Measurements from ENCODE around the gene EXOSC1.

DNA sequence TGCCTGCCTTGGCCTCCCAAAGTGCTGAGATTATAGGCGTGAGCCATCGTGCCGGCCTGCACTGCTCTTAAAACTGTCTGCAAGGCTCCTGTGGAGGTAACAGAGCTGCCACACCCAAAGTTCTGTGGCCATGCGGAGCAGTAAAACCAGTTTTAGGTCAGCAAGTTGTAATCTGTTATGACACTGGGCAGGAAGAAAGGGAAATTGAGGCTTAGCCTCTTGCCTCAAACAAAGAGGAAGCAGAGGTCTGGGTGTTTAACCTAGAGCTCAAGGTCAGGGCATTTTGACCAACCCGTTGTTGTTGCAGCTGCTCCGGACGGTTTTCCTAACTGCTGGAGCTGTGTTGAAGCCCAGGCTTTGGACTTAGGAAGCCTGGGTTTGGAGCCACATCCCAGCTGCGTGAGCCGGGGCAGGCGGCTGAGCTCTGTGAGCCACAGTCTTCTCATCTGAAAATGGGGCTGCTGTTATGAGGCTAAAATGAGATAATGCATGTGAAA, 37.3 kb downstream of the EXOSC1 start:
- TF ChIP-seq, protein P1, sequence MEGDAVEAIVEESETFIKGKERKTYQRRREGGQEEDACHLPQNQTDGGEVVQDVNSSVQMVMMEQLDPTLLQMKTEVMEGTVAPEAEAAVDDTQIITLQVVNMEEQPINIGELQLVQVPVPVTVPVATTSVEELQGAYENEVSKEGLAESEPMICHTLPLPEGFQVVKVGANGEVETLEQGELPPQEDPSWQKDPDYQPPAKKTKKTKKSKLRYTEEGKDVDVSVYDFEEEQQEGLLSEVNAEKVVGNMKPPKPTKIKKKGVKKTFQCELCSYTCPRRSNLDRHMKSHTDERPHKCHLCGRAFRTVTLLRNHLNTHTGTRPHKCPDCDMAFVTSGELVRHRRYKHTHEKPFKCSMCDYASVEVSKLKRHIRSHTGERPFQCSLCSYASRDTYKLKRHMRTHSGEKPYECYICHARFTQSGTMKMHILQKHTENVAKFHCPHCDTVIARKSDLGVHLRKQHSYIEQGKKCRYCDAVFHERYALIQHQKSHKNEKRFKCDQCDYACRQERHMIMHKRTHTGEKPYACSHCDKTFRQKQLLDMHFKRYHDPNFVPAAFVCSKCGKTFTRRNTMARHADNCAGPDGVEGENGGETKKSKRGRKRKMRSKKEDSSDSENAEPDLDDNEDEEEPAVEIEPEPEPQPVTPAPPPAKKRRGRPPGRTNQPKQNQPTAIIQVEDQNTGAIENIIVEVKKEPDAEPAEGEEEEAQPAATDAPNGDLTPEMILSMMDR (IDR thresholded peaks at IDR 0.05; ENCODE audit: insufficient read depth, low read length, poor library complexity, severe bottlenecking) = no peak
- no peak for TF ChIP-seq EZH2phosphoT487 (conservative IDR thresholded peaks at IDR 0.05; ENCODE audit: low read length)
